H9 (cell line): Measurements from ENCODE around the gene HLA-F. TPM values are rescaled to one million over a fixed set of nuclear protein-coding genes. Genes with fewer than 3 reads are reported as not detected.

Experiments
- DNase-seq: peaks from one replicate; pipeline ENCODE4 v3.0.0-alpha.2; 2017
- H2AFZ ChIP-seq: one replicate; pipeline ENCODE4 v1.6.1; 2013; ENCODE audit warnings: mild to moderate bottlenecking, low read length, control low read depth, moderate library complexity
- H2AK5ac ChIP-seq: 2 replicates; pipeline ENCODE4 v1.6.1; 2013; ENCODE audit warnings: low read length, control low read depth, mixed read lengths; ENCODE audit not compliant: insufficient read length
- H2BK120ac ChIP-seq: one replicate; pipeline ENCODE4 v1.6.1; 2013; ENCODE audit warnings: low read depth, mild to moderate bottlenecking, low read length, control low read depth, inconsistent platforms; ENCODE audit not compliant: poor library complexity, severe bottlenecking
- H2BK12ac ChIP-seq: 2 replicates; pipeline ENCODE4 v1.6.1; 2013; ENCODE audit warnings: low read length, control low read depth, mixed read lengths, low read depth; ENCODE audit not compliant: insufficient read length
- H2BK15ac ChIP-seq: 2 replicates; pipeline ENCODE4 v1.6.1; 2013; ENCODE audit warnings: low read depth, low read length, control low read depth
- H2BK20ac ChIP-seq: one replicate; pipeline ENCODE4 v1.6.1; 2013; ENCODE audit warnings: low read depth, mild to moderate bottlenecking, low read length, control low read depth, inconsistent platforms; ENCODE audit not compliant: poor library complexity, severe bottlenecking
- H2BK5ac ChIP-seq: 2 replicates; pipeline ENCODE4 v1.6.1; 2013; ENCODE audit warnings: low read length, control low read depth, mixed read lengths; ENCODE audit not compliant: insufficient read length
- H3K14ac ChIP-seq: 2 replicates; pipeline ENCODE4 v1.6.1; 2013; ENCODE audit warnings: low read length, control low read depth; ENCODE audit not compliant: insufficient read depth
- H3K18ac ChIP-seq: 2 replicates; pipeline ENCODE4 v1.6.1; 2013; ENCODE audit warnings: low read depth, mild to moderate bottlenecking, mixed read lengths, low read length, control low read depth; ENCODE audit not compliant: insufficient read length
- H3K23ac ChIP-seq: 2 replicates; pipeline ENCODE4 v1.6.1; 2013; ENCODE audit warnings: low read length, control low read depth, mixed read lengths, low read depth; ENCODE audit not compliant: insufficient read length
- H3K23me2 ChIP-seq: 2 replicates; pipeline ENCODE4 v1.6.1; 2013; ENCODE audit warnings: low read depth, mild to moderate bottlenecking, mixed read lengths, low read length, control low read depth; ENCODE audit not compliant: insufficient read length, poor library complexity, severe bottlenecking
- H3K27ac ChIP-seq: 2 replicates; pipeline ENCODE4 v1.5.1; 2013; ENCODE audit warnings: low read length, control low read depth, mixed read lengths, low read depth; ENCODE audit not compliant: insufficient read length
- H3K27me3 ChIP-seq: 2 replicates; pipeline ENCODE4 v1.6.1; 2013; ENCODE audit warnings: low read length, control low read depth, inconsistent platforms; ENCODE audit not compliant: insufficient read depth
- H3K4ac ChIP-seq: 2 replicates; pipeline ENCODE4 v1.6.1; 2013; ENCODE audit warnings: low read depth, mild to moderate bottlenecking, control low read depth, inconsistent platforms, low read length, moderate library complexity
- H3K4me1 ChIP-seq: 2 replicates; pipeline ENCODE4 v1.6.1; 2013; ENCODE audit warnings: low read length, control low read depth, inconsistent platforms; ENCODE audit not compliant: insufficient read depth
- H3K4me2 ChIP-seq: 2 replicates; pipeline ENCODE4 v1.6.1; 2013; ENCODE audit warnings: low read length, control low read depth, mixed read lengths; ENCODE audit not compliant: insufficient read length, insufficient read depth
- H3K56ac ChIP-seq: 2 replicates; pipeline ENCODE4 v1.6.1; 2013; ENCODE audit warnings: low read depth, mild to moderate bottlenecking, mixed read lengths, low read length, control low read depth; ENCODE audit not compliant: insufficient read length
- H3K79me1 ChIP-seq: 2 replicates; pipeline ENCODE4 v1.6.1; 2013; ENCODE audit warnings: low read depth, mild to moderate bottlenecking, moderate library complexity, low read length, control low read depth, inconsistent platforms; ENCODE audit not compliant: insufficient read depth, poor library complexity, severe bottlenecking
- H3K79me2 ChIP-seq: 2 replicates; pipeline ENCODE4 v1.6.1; 2013; ENCODE audit warnings: low read length, control low read depth, inconsistent platforms; ENCODE audit not compliant: insufficient read depth
- H3K9ac ChIP-seq: 2 replicates; pipeline ENCODE4 v1.6.1; 2013; ENCODE audit warnings: low read length, control low read depth, mixed read lengths; ENCODE audit not compliant: insufficient read length; ENCODE audit errors: extremely low read depth
- H3K9me3 ChIP-seq: one replicate; pipeline ENCODE4 v1.6.1; 2013; ENCODE audit warnings: low read depth, low read length, inconsistent platforms; ENCODE audit not compliant: control insufficient read depth
- H3T11ph ChIP-seq: one replicate; pipeline ENCODE4 v1.6.1; 2013; ENCODE audit warnings: mild to moderate bottlenecking, low read length, control low read depth, inconsistent platforms
- H4K20me1 ChIP-seq: one replicate; pipeline ENCODE4 v1.6.1; 2013; ENCODE audit not compliant: control insufficient read depth, insufficient read length, insufficient read depth
- H4K5ac ChIP-seq: 2 replicates; pipeline ENCODE4 v1.6.1; 2013; ENCODE audit warnings: low read depth, mild to moderate bottlenecking, mixed read lengths, low read length, control low read depth; ENCODE audit not compliant: insufficient read length
- H4K8ac ChIP-seq: replicated peaks from 2 replicates; pipeline ENCODE4 v1.6.1; 2013; ENCODE audit warnings: low read length, control low read depth, mixed read lengths, low read depth; ENCODE audit not compliant: insufficient read length
- H4K91ac ChIP-seq: 2 replicates; pipeline ENCODE4 v1.6.1; 2013; ENCODE audit warnings: low read depth, mild to moderate bottlenecking, moderate library complexity, mixed read lengths, low read length, control low read depth; ENCODE audit not compliant: insufficient read length
- H3K27ac Mint-ChIP-seq, 3 experiments: 2 replicates in 2 of 3; 3 replicates in 1 of 3; pipeline ENCODE4 v1.8.0; 2020 to 2021; ENCODE audit warnings: mixed read lengths in 3 of 3, mild to moderate bottlenecking in 1 of 3, moderate library complexity in 1 of 3
- H3K27me3 Mint-ChIP-seq: 2 replicates; pipeline ENCODE4 v1.8.0; 2021; ENCODE audit warnings: low read depth, mild to moderate bottlenecking, moderate library complexity, mixed read lengths
- H3K36me3 Mint-ChIP-seq, 3 experiments: 2 replicates in 2 of 3; 3 replicates in 1 of 3; pipeline ENCODE4 v1.8.0; 2020 to 2021; ENCODE audit warnings: low read depth in 3 of 3, mixed read lengths in 3 of 3; ENCODE audit not compliant: insufficient read depth in 1 of 3
- H3K4me1 Mint-ChIP-seq, 2 experiments: 2 replicates each; pipeline ENCODE4 v1.8.0; 2020; ENCODE audit warnings: mixed read lengths in 2 of 2
- H3K4me3 Mint-ChIP-seq, 2 experiments: 2 replicates in 1 of 2; 3 replicates in 1 of 2; pipeline ENCODE4 v1.8.0; 2020 to 2021; ENCODE audit warnings: mild to moderate bottlenecking in 2 of 2, mixed read lengths in 2 of 2, moderate library complexity in 1 of 2
- H3K9me3 Mint-ChIP-seq, 2 experiments: 2 replicates in 1 of 2; 3 replicates in 1 of 2; pipeline ENCODE4 v1.8.0; 2020; ENCODE audit warnings: mild to moderate bottlenecking in 2 of 2, mixed read lengths in 2 of 2, moderate library complexity in 1 of 2
- WGBS: extraction: QIAGEN DNeasy Blood & Tissue Kit; methylation state at CpG from one replicate; pipeline ENCODE4 v1.1.7; 2013; ENCODE audit warnings: missing lambda C conversion rate, low lambda C conversion rate, mixed read lengths; ENCODE audit not compliant: insufficient read length; ENCODE audit errors: extremely low coverage; 5-methylcytosine and 5-hydroxymethylcytosine counted together
- total RNA-seq: library from RNA; stranded (reverse); gene quantifications from 2 replicates; pipeline ENCODE4 v1.2.1, GENCODE V29; 2021
- TF ChIP-seq, protein P1 (sequence below): fragments of 200-600 bp; sonication (generic); conservative IDR thresholded peaks from 3 replicates; pipeline ENCODE4 v1.8.0; 2021; ENCODE audit warnings: antibody characterized with exemption, mild to moderate bottlenecking

HLA-F gene
- total RNA-seq, 1 experiment from 2014 or later: 7.4 TPM

GRCh38 chr6:29749308-29749662, 26.1 kb downstream of the HLA-F start:
- H3K18ac ChIP-seq: no peak overlapping the region
- TF ChIP-seq, protein P1, sequence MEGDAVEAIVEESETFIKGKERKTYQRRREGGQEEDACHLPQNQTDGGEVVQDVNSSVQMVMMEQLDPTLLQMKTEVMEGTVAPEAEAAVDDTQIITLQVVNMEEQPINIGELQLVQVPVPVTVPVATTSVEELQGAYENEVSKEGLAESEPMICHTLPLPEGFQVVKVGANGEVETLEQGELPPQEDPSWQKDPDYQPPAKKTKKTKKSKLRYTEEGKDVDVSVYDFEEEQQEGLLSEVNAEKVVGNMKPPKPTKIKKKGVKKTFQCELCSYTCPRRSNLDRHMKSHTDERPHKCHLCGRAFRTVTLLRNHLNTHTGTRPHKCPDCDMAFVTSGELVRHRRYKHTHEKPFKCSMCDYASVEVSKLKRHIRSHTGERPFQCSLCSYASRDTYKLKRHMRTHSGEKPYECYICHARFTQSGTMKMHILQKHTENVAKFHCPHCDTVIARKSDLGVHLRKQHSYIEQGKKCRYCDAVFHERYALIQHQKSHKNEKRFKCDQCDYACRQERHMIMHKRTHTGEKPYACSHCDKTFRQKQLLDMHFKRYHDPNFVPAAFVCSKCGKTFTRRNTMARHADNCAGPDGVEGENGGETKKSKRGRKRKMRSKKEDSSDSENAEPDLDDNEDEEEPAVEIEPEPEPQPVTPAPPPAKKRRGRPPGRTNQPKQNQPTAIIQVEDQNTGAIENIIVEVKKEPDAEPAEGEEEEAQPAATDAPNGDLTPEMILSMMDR: no peak
- peaks cover 6% of the 10 kb centered on the region; the same call in 1 of the 2 replicates for H3K27me3 ChIP-seq
- H3K14ac ChIP-seq: no peak overlapping the region
- no peak overlapping the region for H2BK20ac ChIP-seq
- Mint-ChIP-seq H3K36me3 (peaks cover 0 to 15% (median 6%) of the 10 kb centered on the region in 3 experiments; a peak in 6 of 7 replicates), H3K27me3 (peaks cover 64% of the 10 kb centered on the region), H3K27ac (no peak overlapping the region; a peak in 1 of 7 replicates), H3K9me3 (peaks cover 0 to 4% of the 10 kb centered on the region in 2 experiments; a peak in 3 of 5 replicates), H3K4me1 (peaks cover 21 to 22% of the 10 kb centered on the region in 2 experiments), H3K4me3 (peak overlapping the region; percentile 82 to 94)
- no peaks in the 10 kb centered on the region for H3K4me1 ChIP-seq
- no peaks in the 10 kb centered on the region for H3K79me1 ChIP-seq
- H4K5ac ChIP-seq: no peak overlapping the region
- no peaks in the 10 kb centered on the region for H4K20me1 ChIP-seq
- no peak overlapping the region for H4K8ac ChIP-seq
- no peak for DNase-seq
- H2BK12ac ChIP-seq: no peak overlapping the region
- no peak overlapping the region for H2BK15ac ChIP-seq
- no peak overlapping the region for H3K23ac ChIP-seq
- peaks cover 18% of the 10 kb centered on the region for H3K23me2 ChIP-seq
- H3K4me2 ChIP-seq: peak overlapping the region; percentile 73
- WGBS: no CpG with 5 or more reads among the region's 13 CpGs
- H3K27ac ChIP-seq: no peak overlapping the region
- no peak overlapping the region for H2BK5ac ChIP-seq
- no peak overlapping the region for H2BK120ac ChIP-seq
- no peaks in the 10 kb centered on the region for H3K9me3 ChIP-seq
- H3T11ph ChIP-seq: no peak overlapping the region
- no peak overlapping the region for H3K56ac ChIP-seq
- no peak overlapping the region for H2AFZ ChIP-seq
- H4K91ac ChIP-seq: no peak overlapping the region
- no peak overlapping the region for H2AK5ac ChIP-seq
- no peaks in the 10 kb centered on the region for H3K79me2 ChIP-seq
- no peak overlapping the region for H3K4ac ChIP-seq
- H3K9ac ChIP-seq: no peak overlapping the region
